CMK (cell line): ENCODE data around the gene PDE4A.
"Not testable (repeated sequence)": the region's sequence is repeated elsewhere in the genome, so short reads cannot be mapped to it uniquely, and the experiment has no call there.

ENCODE experiments used
- DNase-seq: peaks from one replicate; pipeline ENCODE4 v3.0.0-alpha.2; 2010; ENCODE audit warnings: low read depth

PDE4A gene

GRCh38 chr19:10403137-10404021 lies 17.0 kb upstream of the PDE4A start, which contains the start of gene CDC37:
CDC37 (minus strand) TSS chr19:10403542; CDS start chr19:10403479, 63 bp downstream.
- DNase-seq = peak; percentile 89

- DNase-seq = no peak
Measured at GRCh38 chr19:10404888-10405820, 15.2 kb upstream of the PDE4A start.

GRCh38 chr19:10406191-10406590 lies 14.1 kb upstream of the PDE4A start:
- DNase-seq = no peak

GRCh38 chr19:10407096-10407495 lies 13.2 kb upstream of the PDE4A start:
- no peak for DNase-seq

GRCh38 chr19:10408511-10409283 lies 11.6 kb upstream of the PDE4A start:
- DNase-seq = no peak

- DNase-seq = not testable (repeated sequence)
Measured at GRCh38 chr19:10411224-10411623, 9.1 kb upstream of the PDE4A start.

- no peak for DNase-seq
Measured at GRCh38 chr19:10412257-10412977, 7.9 kb upstream of the PDE4A start.

GRCh38 chr19:10416083-10416379 lies 4.3 kb upstream of the PDE4A start:
- DNase-seq = no peak

GRCh38 chr19:10416380-10417257 lies 3.7 kb upstream of the PDE4A start:
- DNase-seq = peak; percentile 87

- DNase-seq = no peak
Measured at GRCh38 chr19:10417541-10418234, 2.6 kb upstream of the PDE4A start.

- no peak for DNase-seq
Measured at GRCh38 chr19:10418235-10418484, 2.2 kb upstream of the PDE4A start.

- no peak for DNase-seq
Measured at GRCh38 chr19:10418485-10419199, 1.7 kb upstream of the PDE4A start.

- DNase-seq = no peak
Measured at GRCh38 chr19:10419200-10419645, 1.1 kb upstream of the PDE4A start.

GRCh38 chr19:10419646-10420443 lies 493 bp upstream of the PDE4A start:
- DNase-seq = peak; percentile 93

- no peak for DNase-seq
Measured at GRCh38 chr19:10421240-10422045, 1.1 kb downstream of the PDE4A start.

- DNase-seq = no peak
Measured at GRCh38 chr19:10422046-10422461, 1.7 kb downstream of the PDE4A start.

GRCh38 chr19:10422846-10423245 lies 2.5 kb downstream of the PDE4A start:
- DNase-seq = no peak
